GM21723 (cell line): Measurements from ENCODE around the gene RPL18A.

Experiments used
- ATAC-seq: cut with Tn5 transposase; IDR thresholded peaks from one replicate; pipeline ENCODE4 v1.9.1; 2021; ENCODE audit warnings: mild to moderate bottlenecking, moderate library complexity; ENCODE audit not compliant: unreplicated experiment

RPL18A gene

GRCh38 chr19:17841810-17842662 lies 17.7 kb upstream of the RPL18A start:
- no peak for ATAC-seq

GRCh38 chr19:17842663-17843291 lies 16.9 kb upstream of the RPL18A start:
- ATAC-seq = no peak

GRCh38 chr19:17843292-17843827 lies 16.4 kb upstream of the RPL18A start:
- no peak for ATAC-seq

- no peak for ATAC-seq
These were observed 15.7 kb upstream of the RPL18A start for GRCh38 chr19:17843908-17844490.

- ATAC-seq = no peak
These were observed 13.6 kb upstream of the RPL18A start for GRCh38 chr19:17846146-17846545.

- peak; percentile 47 for ATAC-seq
These were observed 12.0 kb upstream of the RPL18A start, which contains the start of gene JAK3 for GRCh38 chr19:17847538-17848366. Gene JAK3 (minus strand): TSS chr19:17847982. CDS start chr19:17844417, 3,565 bp downstream.

GRCh38 chr19:17848595-17849292 lies 11.0 kb upstream of the RPL18A start:
- no peak for ATAC-seq

- no peak for ATAC-seq
These were observed 5.6 kb upstream of the RPL18A start for GRCh38 chr19:17854061-17854460.

- no peak for ATAC-seq
These were observed 4.2 kb upstream of the RPL18A start for GRCh38 chr19:17855280-17856152.

GRCh38 chr19:17860331-17860992 lies 752 bp downstream of the RPL18A start:
- ATAC-seq = no peak

- no peak for ATAC-seq
These were observed 1.3 kb downstream of the RPL18A start for GRCh38 chr19:17860993-17861360.

- ATAC-seq = no peak
These were observed 2.1 kb downstream of the RPL18A start for GRCh38 chr19:17861542-17862402.

GRCh38 chr19:17862711-17863519 lies 3.2 kb downstream of the RPL18A start:
- no peak for ATAC-seq

- no peak for ATAC-seq
These were observed 3.9 kb downstream of the RPL18A start for GRCh38 chr19:17863520-17864182.

GRCh38 chr19:17865364-17866311 lies 5.9 kb downstream of the RPL18A start:
- ATAC-seq = no peak
